GM21390 (cell line): ENCODE data around the gene ANKS1B.
"Not testable (repeated sequence)": the region's sequence is repeated elsewhere in the genome, so short reads cannot be mapped to it uniquely, and the experiment has no call there.

Experiments
- ATAC-seq: cut with Tn5 transposase; IDR thresholded peaks from one replicate; pipeline ENCODE4 v1.9.1; 2021; ENCODE audit not compliant: unreplicated experiment

The ANKS1B gene

DNA sequence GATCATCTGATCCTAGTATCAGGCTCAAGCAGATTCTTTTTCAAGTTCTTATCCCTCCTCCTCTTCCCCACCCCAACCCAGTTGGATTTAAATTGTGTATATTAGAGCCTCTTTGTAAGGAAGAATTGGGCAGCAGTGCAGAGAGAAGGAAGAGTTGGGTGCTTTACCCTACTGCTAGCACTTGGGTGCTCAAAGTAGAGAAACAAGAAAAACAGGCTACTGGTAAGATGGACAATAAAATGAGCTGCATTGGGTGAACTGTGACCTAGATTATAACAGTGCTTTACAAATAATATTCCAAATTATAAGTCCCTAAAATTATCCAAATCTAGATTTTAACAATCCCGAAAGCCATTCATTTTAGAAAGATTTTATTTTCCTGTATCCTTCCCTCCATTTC lies 700.6 kb downstream of the ANKS1B start:
- no peak for ATAC-seq

DNA sequence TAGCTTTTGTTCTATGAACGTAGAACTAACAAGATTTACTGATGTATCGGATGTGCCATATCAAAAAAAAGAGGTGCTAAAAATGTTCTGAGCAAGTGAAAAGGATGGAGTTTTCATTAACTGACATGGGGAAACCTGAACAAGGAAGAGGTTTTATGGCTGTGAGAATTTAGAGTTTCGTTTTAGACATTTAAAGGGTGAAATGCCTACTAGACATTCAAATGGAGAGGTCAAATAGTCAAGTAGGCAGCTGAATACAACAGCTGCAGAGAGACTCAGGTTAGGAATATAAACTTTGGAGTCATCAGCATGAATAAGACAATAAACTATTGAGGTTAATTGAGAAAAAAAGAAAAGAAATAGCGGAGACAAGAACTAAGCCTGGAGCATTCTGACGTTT lies 702.1 kb downstream of the ANKS1B start:
- ATAC-seq: no peak

DNA sequence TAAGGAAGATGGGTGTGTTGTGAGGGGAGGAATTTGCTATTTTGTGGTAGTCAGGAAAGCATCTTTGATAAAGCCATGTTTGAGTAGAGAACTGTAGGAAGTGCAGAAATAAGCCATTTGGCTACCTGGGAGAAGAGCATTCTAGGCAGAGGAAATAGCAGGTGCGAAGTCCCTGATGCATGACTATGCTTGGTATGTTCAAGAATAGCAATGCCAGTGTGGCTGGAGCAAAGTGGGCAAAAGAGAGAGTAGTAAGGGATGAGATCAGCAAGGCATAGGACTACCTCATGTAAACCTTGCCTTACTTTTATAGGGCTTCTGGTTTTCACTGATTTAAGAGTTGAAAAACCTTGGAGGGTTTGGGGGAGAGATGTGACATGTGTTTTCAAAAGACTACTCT lies 702.6 kb downstream of the ANKS1B start:
- ATAC-seq: no peak

DNA sequence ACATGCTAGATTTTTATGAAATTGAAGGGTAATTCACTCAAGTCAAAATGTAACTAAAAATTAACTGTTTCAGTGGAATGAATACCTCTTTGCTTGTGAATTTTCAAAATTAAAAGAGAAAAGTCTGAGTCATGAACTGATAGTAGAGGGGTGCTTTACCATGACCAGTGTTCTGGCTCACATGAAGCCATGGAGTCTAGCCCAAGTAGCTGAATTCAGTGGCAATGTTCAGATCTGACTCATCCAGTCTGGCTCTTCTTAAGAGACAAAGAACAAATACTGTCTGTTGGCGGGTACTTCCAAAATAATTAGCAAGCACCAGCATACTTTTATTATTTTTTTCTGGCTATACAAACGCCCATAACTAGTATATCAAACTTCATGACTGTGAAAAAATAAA lies 703.5 kb downstream of the ANKS1B start:
- ATAC-seq: peak; percentile 59

DNA sequence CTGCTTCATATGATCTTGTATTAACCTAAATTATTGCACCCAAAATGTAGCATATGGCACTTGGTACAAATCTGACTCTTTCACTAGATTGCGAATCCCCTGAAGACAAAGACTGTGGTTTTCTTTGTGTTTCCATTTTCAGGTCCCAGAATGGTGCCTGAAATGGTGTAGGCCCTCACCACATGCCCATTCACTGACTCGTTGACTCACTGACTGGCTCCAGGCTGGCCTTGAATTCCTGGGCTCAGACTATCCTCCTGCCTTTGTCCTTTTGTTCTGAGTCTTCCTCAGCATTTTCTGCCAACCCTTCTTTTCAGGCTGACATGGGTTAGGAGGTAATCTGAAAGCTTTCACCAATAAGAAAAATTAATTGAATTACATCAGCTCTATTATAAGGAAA lies 705.8 kb downstream of the ANKS1B start:
- ATAC-seq: no peak

DNA sequence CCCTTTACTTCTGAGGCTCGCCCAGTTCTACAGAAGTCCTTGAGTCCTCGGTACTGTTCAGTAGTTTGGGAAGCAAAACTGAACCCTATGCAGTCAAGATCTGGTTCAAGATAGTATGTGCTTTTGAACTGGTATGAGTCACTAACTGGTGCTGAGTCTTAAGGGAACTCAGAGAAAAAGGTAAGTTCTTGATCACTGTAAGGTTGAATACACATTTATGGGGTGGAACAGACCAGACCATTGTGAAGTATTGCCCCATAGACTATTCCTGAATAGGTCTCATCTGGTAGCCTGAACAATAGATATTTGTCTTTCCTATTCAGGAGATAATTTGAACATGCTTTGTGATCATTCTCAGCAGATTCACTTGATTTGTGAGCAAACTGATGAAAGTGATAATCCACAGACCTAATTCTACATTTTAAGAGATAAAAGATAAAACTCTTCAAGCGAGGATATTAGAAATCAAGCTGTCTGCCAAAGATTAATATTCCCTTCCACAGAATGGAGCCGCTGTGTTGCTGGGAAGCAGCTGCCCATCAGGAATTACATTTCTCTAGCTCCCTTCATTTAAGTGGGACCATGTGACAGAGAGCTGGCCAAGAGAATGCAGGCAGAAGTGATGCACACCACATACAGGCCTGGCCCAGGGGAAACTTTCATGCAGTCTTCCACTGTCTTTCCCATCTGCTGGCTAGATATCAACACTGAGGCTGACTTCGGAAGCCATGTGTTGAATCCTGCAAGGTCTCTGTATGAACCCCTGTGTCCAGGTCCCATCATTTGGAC lies 707.0 kb downstream of the ANKS1B start:
- ATAC-seq: no peak

DNA sequence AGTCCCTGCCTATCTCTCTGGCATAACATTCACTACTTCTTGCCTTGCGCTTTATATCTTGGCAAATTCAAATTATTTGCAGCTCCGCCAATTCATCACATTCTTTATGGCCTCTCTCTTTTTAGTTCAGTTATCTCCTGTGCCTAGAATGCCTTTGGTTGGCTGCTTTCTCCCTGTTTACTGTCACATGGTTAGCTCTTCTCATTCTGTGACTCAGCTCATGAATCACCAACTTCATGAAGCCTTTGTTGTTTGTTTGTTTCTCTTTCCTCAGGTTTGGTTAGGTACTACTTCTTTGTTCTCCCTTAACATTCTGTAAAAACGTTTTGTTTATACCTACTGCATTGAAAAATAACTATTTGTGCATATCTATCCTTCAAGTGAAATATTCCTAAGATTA lies 713.7 kb downstream of the ANKS1B start:
- no peak for ATAC-seq

DNA sequence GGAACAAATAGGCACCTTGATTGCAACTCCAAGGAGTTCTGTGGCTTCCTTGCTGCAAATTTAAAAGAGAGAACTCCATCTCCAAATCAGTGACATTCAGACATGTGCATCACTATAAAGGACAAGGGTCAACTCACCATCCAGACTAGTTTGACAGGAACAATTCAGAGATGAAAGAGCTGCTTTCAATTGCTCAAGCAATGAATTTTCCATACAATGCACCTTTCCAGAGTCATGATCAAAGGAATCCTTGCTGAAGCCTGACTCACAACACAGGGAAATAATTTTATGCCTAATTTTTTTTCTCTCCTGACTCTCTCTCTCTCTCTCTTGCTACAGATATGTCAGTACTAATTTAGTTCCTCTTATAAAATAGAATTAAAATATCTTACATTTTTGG lies 717.7 kb downstream of the ANKS1B start:
- no peak for ATAC-seq

DNA sequence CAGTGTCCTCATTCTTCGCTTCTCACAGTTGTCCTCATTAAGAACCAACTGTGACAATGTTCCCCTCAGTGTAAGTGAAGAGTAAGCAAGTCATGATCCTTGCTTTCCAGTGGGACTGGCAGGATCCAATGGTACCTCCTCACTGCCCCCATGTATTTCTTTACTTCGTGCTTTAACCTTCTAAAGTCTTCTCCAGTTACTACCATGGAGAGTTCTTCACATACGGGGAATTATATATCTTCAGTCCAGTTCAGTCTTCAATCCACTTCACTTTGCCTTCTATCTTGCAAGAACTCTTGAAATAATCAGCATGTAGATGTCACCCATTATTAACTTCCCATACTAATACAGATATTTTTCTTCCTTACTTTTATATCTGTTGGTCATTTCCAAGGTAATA lies 719.1 kb downstream of the ANKS1B start:
- no peak for ATAC-seq

DNA sequence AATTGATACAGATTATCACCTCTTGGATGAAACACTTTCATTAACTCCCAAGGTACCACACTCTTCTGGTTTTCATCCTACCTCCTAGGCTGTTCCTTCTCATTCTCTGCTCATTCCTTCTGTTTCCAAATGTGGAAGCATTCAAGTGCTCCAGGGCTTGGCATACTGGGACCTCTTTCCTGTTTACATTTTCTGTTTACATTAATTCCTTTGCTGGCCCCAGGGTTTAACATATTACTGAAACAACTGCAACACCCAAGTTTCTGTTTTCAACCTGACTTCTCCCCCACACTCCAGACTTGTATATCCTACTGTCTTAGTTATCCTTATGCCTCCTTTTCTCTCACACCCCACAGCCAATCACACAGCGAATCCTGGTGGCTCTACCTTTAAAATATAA lies 723.5 kb downstream of the ANKS1B start:
- no peak for ATAC-seq

DNA sequence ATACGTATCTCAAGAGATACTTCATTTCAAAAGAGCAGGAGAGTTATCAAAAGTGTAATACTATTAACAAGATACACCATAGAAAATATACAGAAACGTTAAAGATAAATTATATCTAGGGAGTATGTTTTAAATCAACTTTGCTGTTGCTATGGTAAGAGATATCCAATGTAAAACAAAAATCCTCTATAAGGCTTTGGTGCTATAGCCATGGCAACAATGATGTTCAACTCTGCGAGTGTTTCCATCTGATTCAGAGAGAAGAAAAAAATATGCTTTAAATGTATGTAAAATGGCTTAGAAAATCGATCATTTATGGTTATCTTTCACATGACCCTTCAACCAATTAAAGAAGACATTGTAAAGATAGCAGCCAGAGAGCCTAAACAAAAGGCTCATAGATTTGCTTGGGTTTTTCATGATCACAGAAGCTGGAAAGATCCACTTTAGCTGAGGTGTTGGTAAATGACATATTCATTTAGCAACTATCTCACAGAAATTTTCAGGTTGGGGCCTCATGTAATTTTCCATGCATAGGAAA lies 724.2 kb downstream of the ANKS1B start:
- ATAC-seq: no peak

DNA sequence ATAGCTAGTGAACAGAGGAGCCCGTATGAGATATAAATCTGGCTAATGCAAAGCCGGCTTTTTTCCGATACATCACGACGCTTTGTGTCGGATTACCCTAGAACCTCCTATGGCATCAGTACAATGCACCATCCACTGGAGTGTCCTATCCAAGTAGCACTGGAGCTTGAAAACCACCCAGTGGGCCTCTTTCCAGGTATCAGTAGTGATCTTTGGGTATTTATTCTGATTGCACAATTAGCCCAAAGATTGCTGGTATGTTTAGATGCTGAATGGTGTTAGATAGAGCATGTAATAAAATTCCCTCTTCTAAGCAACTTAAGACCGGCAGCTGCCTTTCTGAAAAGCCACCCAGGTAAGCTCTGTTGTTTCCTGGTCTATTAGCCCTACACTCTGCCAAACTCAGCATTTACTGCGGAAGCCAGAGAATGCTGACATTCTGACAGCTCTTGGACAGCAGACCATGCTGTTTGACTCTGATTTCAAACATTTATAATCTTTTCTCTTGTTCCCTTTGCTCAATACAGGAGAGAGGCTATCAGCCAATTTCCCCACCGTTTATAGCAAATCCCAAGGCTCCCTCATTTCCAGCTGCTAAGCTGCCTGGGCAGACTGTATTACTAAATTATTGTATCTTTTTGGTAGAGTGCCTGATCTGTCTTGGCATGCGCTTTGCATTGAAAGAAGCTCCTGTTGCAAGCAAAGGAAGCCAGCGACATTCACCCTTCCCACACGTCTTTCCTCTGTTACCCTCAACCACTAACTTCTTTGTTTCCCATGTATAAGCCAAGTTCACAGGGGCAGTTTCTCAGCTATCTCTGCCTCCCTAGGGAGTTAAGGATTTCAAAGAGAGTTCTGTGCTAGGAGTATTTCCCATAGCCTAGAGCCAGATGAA lies 725.4 kb downstream of the ANKS1B start:
- no peak for ATAC-seq

DNA sequence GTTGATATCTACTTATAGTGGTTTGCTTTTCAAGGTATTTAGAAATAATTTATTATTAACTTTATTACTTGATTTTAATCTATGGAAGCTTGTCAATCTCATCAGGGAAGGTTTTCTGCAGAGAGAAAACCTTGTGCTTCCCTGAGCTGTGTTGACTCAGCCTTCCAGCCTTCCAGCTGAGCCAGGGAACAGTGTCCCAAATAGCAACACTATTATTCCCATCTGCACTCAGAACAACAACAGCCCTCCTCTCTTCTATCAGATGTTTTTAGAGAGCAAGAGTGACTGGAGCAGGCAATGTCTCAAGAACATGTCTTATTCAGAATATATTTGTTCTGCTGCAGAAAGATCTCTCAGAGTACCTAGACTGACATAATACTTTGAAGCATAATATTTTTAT lies 727.1 kb downstream of the ANKS1B start:
- no peak for ATAC-seq

DNA sequence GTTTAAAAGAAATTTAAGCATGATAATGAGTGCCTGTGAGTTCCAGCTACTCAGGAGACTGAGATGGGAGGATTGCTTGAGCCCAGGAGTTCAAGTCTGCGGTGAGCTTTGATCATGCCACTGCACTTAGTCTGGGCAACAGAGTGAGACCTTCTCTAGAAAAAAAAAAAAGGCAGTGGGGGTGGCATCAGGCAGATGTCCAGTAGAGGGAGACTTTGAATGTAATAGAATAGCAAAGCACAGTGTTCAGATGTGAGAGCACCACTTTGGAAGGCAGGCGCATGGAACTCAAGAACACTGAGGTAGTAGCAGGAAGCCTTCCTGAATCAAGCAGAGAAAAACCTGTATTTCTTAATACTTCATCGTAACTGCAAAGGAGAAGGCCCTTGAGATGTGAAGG lies 731.7 kb downstream of the ANKS1B start:
- no peak for ATAC-seq

DNA sequence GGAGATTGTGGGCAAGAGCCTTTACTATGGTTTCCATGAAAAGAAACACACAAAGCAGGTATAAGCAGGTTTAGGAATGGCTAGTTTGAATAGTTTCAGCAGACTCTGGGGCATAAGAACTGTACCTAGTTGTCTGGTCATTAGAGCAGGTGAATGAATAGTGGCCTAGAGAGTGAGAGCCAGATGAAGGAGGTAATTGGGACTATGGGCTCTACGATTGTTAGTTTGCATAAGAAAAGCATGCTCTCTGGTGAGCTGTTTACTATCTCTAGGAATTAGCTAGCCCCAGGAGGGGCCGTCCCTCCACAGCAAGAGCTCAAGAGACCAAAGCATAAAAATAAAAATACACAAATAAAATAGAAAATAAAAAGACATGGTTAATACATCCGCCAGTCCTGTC lies 734.6 kb downstream of the ANKS1B start:
- ATAC-seq: no peak

DNA sequence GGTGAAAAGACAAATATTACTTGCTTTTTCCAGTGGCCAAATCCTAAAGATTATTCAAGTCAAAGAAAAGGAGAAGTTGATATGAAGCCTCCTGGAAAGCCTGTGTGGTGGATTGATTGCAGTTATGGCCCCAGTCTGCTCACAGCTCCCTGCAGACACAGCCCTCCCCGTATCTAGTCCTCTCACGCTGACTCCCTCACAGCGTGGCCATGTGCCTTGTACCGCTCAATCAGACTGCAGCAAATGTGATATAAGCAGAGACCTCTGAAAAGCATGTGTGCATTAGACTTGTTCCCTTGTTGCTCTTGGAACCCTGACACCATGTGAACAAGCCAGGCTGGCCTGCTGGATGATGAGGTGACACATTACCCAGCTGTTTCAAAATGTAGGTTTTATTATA lies 735.2 kb downstream of the ANKS1B start:
- ATAC-seq: no peak

DNA sequence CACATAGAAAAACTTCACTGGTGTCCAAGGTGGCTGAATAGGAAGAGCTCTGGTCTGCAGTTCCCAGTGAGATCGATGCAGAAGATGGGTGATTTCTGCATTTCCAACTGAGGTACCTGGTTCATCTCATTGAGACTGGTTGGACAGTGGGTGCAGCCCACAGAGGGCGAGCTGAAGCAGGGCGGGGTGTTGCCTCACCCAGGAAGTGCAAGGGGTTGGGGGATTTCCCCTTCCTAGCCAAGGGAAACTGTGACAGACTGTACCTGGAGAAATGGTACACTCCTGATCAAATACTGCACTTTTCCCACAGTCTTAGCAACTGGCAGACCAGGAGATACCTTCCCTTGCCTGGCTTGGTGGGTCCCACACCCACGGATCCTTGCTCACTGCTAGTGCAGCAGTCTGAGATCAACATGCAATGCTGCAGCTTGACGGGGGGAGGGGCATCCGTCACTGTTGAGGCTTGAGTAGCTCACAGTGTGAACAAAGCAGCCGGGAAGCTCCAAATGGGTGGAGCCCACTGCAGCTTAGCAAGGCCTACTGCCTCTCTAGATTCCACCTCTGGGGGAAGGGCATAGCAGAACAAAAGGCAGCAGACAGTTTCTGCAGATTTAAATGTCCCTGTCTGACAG lies 746.7 kb downstream of the ANKS1B start:
- not testable (repeated sequence) for ATAC-seq

DNA sequence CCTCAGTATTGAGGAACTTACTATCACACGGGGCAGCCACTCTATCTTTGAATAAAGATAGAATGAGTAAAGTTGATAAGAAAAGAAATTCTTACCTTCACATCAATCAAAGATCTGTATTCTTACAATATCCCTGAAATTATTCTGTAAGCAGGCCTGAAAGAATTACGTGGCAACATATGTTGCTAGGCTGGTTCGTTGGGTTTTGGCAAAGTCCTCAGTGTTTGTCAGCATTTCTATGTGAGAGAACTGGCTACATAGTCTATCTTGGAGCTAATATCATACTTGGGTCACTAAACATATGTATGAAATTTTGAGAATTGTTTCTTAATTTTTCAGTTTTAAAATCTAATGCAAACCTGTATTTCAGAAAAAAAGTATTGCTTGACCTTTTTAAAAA lies 749.4 kb downstream of the ANKS1B start:
- ATAC-seq: no peak

DNA sequence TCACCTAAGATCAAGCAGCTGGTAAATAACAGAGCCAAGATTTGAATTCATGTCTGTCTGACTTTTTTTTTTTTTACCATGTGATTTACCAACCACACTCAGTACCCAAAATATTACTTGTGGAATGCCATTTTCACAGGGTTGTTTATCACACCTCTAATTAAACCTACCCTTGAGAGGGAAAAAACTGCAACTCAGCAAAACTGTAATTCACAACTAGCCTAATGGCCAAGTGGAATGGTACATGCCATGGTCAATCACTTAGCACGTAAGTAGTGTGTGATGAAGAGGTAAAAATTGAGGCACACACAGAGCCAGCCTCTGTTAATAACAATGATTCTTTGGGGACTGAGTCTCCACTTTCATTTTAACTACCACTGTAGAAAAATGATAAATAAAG lies 750.0 kb downstream of the ANKS1B start:
- no peak for ATAC-seq

DNA sequence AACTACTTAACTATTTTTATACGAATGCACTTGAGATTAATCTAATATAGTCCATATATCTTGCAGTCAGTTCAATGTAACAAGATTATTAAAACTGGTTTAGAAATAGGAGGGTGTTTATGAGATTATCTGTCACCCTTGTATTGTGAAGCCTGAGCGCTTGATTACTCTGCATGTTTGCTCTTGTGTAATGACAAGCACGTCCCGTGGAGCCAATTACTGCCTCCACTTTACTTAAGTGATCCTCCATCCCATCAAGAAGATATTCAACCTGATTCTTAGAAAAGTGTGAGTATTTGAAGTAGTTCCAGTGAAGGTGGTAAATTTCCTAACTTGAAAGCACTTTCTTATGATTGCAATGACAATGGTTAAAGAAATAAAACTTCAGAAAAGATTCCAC lies 752.4 kb downstream of the ANKS1B start:
- ATAC-seq: no peak

DNA sequence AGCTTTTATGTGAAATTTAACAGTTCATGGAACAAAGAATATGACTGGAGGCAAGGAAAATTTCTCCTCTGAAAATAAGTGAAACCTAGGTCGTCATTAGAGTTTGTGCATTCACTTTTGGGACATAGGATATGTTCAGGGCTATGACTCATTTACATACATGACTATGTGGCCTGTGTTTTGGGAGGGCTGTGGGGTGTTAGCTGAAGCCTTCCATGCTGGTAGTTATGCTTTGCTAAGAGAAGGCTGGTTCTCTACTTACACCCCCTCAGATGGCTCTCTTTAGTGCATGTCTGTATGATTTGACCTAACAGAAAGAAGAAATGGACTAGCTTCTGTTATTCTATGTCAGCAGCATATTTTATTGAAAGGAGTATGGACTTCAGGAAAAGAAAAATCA lies 753.7 kb downstream of the ANKS1B start:
- ATAC-seq: no peak

DNA sequence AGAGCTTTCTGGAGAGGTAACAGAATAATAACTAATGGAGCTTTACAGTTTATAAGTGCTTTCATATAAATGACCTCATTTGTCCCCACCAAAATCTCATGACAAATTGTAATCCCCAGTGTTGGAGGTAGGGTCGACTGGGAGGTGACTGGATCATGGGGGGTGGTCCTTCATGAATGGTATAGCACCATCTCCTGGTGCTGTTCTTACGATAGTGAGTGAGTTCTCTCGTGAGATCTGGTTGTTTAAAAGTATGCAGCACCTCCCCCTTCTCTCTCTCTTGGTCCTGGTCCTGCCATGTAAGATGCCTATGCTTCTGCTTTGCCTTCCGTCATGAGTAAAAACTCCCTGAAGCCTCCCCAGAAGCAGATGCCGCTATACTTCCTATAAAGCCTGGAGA lies 760.5 kb downstream of the ANKS1B start:
- no peak for ATAC-seq
